ENCODE data around the gene RBL1. TPM values are rescaled to one million over a fixed set of nuclear protein-coding genes. Genes with fewer than 3 reads are reported as not detected.
A peak's percentile ranks its signal among the peaks of the same experiment; 100 is the strongest.
"Not testable (repeated sequence)": the region's sequence is repeated elsewhere in the genome, so short reads cannot be mapped to it uniquely, and the experiment has no call there.

Gene RBL1
- total and polyA plus RNA-seq, 10 of the 15 experiments (the other 5 are each of a cell fraction or from before 2014, with no cell fraction given), result 4.5 to 51.1 (median 24.9) TPM

DNA sequence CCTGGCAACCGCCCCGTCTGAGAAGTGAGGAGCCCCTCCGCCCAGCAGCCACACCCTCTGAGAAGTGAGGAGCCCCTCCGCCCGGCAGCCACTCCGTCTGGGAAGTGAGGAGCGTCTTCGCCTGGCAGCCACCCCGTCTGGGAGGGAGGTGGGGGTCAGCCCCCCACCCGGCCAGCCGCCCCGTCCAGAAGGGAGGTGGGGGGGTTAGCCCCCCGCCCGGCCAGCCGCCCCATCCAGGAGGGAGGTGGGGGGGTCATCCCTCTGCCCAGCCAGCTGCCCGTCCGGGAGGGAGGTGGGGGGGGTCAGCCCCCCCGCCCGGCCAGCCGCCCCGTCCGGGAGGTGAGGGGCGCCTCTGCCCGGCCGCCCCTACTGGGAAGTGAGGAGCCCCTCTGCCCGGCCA lies 95.6 kb downstream of the RBL1 start:
- DNase-seq (ENCODE audit: low read depth, low spot score); H3K4me1 ChIP-seq (ENCODE audit: control insufficient read depth, insufficient read depth, low read length); FAIRE-seq; H3K9me3 ChIP-seq (replicated peaks; ENCODE audit: control insufficient read depth, insufficient read depth, low read length); H3K27ac ChIP-seq (ENCODE audit: control insufficient read depth, insufficient read depth); SMC1A ChIA-PET (ENCODE audit: uncharacterized antibody, unreplicated experiment); POLR2A ChIA-PET; BruUV-seq (replicated peaks); RAD21 ChIA-PET (ENCODE audit: unreplicated experiment); H3K9ac ChIP-seq (ENCODE audit: control insufficient read depth, insufficient read depth, low read length); CTCF ChIA-PET; H4K20me1 ChIP-seq (ENCODE audit: control insufficient read depth, insufficient read depth); H3K4me2 ChIP-seq (ENCODE audit: control insufficient read depth, insufficient read depth); ATAC-seq; in situ Hi-C loops (cut with MboI); H3K79me2 ChIP-seq (ENCODE audit: control insufficient read depth, insufficient read depth, low read length); H3K27me3 ChIP-seq (replicated peaks in 1 of 2; ENCODE audit: control insufficient read depth in 2 of 2, insufficient read depth in 2 of 2, low read length in 1 of 2); H2AFZ ChIP-seq (ENCODE audit: control insufficient read depth, low read depth, low read length); H3K4me3 ChIP-seq; H3K36me3 ChIP-seq (ENCODE audit: control insufficient read depth in 2 of 2, insufficient read depth in 2 of 2, low read length in 1 of 2): not testable (repeated sequence)
- intact Hi-C loops (cut with micrococcal nuclease; ENCODE audit: unreplicated experiment), result loop anchor here (10.0 kb wide), 1 partner anchor 175 kb away; the partner anchor contains the start of genes MROH8 and RPN2
- no CpG with 5 or more reads among the region's 26 CpGs for WGBS (ENCODE audit: insufficient coverage, insufficient replicate concordance, low lambda C conversion rate, missing lambda C conversion rate)

DNA sequence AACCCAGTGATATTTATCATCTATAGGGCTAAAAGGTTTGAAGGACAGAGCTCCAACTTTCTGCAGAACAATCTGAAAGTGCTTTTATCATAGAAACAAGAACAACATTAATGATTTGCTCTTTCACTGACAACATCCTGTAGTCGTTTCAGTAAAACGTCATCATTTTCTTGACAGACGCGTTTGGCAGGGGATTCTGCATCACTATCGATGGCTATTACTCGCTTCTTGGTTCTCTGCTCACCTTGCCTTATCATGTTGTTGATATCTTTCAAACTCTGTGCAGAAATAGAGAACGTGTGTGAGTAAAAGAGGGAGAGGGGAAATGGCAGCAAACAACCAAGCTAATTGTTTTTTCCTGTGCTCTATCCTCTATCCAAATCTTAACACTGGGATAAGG lies 97.1 kb downstream of the RBL1 start:
- ChIA-PET POLR2A (no interaction called here), SMC1A (ENCODE audit: uncharacterized antibody, unreplicated experiment) (interaction anchor here (1.4 kb wide), 1 partner anchor 15 kb away, joined by 3 read pairs; no protein-coding TSS in a partner anchor), CTCF (interaction anchor here (0.5 to 1.2 kb wide), 2 partner anchors 10 to 1551 kb away, joined by 3 read pairs; no protein-coding TSS in a partner anchor), RAD21 (ENCODE audit: unreplicated experiment) (no interaction called here)
- Histone ChIP-seq H3K27ac (ENCODE audit: control insufficient read depth, insufficient read depth) (no peak overlapping the region), H3K36me3 (ENCODE audit: control insufficient read depth in 2 of 2, insufficient read depth in 2 of 2, low read length in 1 of 2) (peaks cover 4 to 5% of the 10 kb centered on the region in 2 experiments; a peak in 3 of 4 replicates), H3K79me2 (ENCODE audit: control insufficient read depth, insufficient read depth, low read length) (no peaks in the 10 kb centered on the region), H3K4me1 (ENCODE audit: control insufficient read depth, insufficient read depth, low read length) (no peaks in the 10 kb centered on the region), H3K27me3 (replicated peaks in 1 of 2; ENCODE audit: control insufficient read depth in 2 of 2, insufficient read depth in 2 of 2, low read length in 1 of 2) (no peaks in the 10 kb centered on the region), H3K4me3 (no peak overlapping the region), H3K4me2 (ENCODE audit: control insufficient read depth, insufficient read depth) (no peak overlapping the region), H3K9me3 (replicated peaks; ENCODE audit: control insufficient read depth, insufficient read depth, low read length) (peaks cover 3% of the 10 kb centered on the region; the same call in 2 of the 3 replicates), H2AFZ (ENCODE audit: control insufficient read depth, low read depth, low read length) (no peak overlapping the region), H3K9ac (ENCODE audit: control insufficient read depth, insufficient read depth, low read length) (no peak overlapping the region), H4K20me1 (ENCODE audit: control insufficient read depth, insufficient read depth) (no peaks in the 10 kb centered on the region)
- BruUV-seq (replicated peaks), result no TSS peak
- intact Hi-C loops (cut with micrococcal nuclease; ENCODE audit: unreplicated experiment), result no loop called here
- in situ Hi-C loops (cut with MboI), result no loop called here
- TF ChIP-seq PKNOX1 (IDR thresholded peaks at IDR 0.05), result no peak
- TF ChIP-seq NFXL1 (IDR thresholded peaks at IDR 0.05; ENCODE audit: borderline replicate concordance), result no peak
- TF ChIP-seq MTA3 (IDR thresholded peaks at IDR 0.05; ENCODE audit: borderline replicate concordance, low read length), result no peak
- TF ChIP-seq CBX5 (IDR thresholded peaks at IDR 0.05; ENCODE audit: low read depth), result no peak
- no peak for TF ChIP-seq RB1 (IDR thresholded peaks at IDR 0.05; ENCODE audit: borderline replicate concordance)
- DNase-seq (ENCODE audit: low read depth, low spot score), result no peak
- peak; percentile 7 for FAIRE-seq
- no peak for ATAC-seq
- WGBS (ENCODE audit: insufficient coverage, insufficient replicate concordance, low lambda C conversion rate, missing lambda C conversion rate), result 96% methylated on average over 7 of the region's 7 CpGs
